ENCODE data around the gene CTDSP2.
A peak's percentile ranks its signal among the peaks of the same experiment; 100 is the strongest.
"Not testable (repeated sequence)": the region's sequence is repeated elsewhere in the genome, so short reads cannot be mapped to it uniquely, and the experiment has no call there.

Gene CTDSP2

DNA sequence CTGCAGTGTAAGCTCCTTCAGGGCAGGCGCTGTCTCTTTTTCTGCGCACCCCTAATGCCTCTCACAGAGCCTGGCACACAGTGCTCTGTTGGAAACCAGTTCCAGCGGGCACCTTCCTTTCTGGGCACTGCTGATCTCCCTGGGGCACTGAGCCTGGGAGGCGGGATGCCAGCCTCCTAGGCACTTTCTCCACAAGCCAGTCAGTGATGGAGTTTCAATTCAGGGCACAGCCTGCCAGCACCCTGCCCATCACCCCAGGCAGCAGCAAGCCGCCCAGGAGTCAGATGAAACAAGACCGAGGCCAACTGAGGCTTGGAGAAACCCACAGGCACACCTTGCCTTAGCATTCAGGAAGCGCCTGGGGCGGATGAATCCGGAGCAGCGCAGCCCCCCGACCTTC, 5.7 kb upstream of the CTDSP2 start:
- H3K4me3 ChIP-seq (ENCODE audit: low read length) = no peak overlapping the region
- TF ChIP-seq, protein P1, sequence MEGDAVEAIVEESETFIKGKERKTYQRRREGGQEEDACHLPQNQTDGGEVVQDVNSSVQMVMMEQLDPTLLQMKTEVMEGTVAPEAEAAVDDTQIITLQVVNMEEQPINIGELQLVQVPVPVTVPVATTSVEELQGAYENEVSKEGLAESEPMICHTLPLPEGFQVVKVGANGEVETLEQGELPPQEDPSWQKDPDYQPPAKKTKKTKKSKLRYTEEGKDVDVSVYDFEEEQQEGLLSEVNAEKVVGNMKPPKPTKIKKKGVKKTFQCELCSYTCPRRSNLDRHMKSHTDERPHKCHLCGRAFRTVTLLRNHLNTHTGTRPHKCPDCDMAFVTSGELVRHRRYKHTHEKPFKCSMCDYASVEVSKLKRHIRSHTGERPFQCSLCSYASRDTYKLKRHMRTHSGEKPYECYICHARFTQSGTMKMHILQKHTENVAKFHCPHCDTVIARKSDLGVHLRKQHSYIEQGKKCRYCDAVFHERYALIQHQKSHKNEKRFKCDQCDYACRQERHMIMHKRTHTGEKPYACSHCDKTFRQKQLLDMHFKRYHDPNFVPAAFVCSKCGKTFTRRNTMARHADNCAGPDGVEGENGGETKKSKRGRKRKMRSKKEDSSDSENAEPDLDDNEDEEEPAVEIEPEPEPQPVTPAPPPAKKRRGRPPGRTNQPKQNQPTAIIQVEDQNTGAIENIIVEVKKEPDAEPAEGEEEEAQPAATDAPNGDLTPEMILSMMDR (IDR thresholded peaks at IDR 0.05; ENCODE audit: insufficient read depth, low read depth, low read length, missing control alignments) = no peak
- DNase-seq (ENCODE audit: low read depth) = no peak

DNA sequence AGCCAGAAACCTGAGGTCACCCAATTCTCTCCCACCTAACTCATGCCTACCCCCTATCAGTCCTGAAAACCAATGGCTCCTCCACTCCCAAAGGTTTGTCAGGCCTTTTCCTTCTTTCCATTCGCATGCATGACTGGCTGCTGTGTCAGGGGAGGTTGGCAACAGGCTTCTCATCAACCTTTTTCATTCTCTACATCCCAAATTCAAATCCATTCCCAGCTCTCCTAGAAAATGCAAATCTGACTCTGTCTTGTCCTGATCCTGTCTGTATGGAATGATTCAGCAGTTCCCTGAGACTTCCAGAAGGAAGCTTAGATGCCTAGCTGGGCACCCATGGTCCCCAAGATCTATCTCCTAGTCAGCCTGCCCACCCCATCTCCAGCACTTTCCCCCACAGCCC, 5.0 kb upstream of the CTDSP2 start:
- TF ChIP-seq, protein P1 (IDR thresholded peaks at IDR 0.05; ENCODE audit: insufficient read depth, low read depth, low read length, missing control alignments) = no peak
- H3K4me3 ChIP-seq (ENCODE audit: low read length) = no peak overlapping the region
- DNase-seq (ENCODE audit: low read depth) = no peak

DNA sequence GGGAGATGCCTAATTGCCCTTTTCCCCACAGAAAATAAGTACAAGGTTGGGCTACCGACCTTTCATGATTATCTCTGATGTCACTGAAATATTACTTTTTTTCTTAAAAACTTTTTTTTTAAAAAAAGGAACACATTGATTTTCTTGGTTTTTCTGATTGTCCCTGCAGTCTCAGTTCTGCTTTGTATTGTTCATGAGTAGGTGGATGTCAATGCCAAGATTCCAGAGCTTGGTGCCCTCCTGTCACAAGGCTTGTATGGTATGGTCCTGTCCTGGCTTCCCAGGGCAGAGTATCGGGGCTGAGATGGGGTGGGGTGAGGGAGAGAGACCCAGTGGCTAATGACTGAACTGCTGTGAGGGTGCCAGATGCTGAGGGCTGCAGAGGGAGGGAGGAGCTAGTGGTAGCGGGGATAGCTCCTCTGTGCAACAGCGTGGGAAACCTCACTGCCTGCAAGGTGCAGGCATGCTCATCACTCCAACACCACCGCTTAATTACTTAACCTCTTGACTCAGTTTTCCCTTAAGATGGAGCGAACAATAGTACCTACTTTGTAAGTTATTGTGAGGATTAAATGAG, 4.4 kb upstream of the CTDSP2 start:
- TF ChIP-seq, protein P1 (IDR thresholded peaks at IDR 0.05; ENCODE audit: insufficient read depth, low read depth, low read length, missing control alignments) = no peak
- H3K4me3 ChIP-seq (ENCODE audit: low read length) = no peak overlapping the region
- DNase-seq (ENCODE audit: low read depth) = no peak

DNA sequence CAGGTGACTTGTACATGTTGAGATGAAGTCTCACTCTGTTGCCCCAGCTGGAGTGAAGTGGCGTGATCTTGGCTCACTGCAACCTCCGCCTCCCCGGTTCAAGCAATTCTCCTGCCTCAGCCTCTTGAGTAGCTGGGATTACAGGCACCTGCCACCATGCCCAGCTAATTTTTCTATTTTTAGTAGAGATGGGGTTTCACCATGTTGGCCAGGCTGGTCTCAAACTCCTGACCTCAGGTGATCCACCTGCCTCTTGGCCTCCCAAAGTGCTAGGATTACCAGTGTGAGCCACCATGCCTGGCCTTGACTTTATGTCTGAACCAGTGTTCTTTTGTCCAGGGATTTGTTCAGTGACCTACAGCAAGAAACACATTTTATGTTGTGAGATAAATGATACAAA, 2.9 kb upstream of the CTDSP2 start:
- DNase-seq (ENCODE audit: low read depth); H3K4me3 ChIP-seq (ENCODE audit: low read length): not testable (repeated sequence)

DNA sequence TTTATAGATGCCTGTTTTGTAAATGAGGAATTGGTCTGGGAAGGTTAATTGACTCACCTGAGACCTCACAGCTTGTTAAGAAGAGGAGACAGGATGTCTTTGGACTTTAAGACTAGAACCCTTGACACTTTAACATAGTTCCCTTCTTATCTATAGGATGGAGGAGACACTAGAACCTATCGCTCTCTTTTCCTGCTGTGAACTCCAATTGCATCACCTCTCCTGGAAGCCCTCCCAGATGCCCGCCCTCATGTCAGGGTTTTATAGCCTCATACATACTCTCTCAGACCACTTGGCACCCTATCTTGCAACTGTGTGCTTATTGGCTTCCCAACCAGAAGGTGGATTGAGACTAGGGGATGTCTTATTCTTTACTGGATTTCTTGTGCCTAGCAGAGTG, 2.5 kb upstream of the CTDSP2 start:
- TF ChIP-seq, protein P1 (IDR thresholded peaks at IDR 0.05; ENCODE audit: insufficient read depth, low read depth, low read length, missing control alignments) = no peak
- no peak for DNase-seq (ENCODE audit: low read depth)
- no peak overlapping the region for H3K4me3 ChIP-seq (ENCODE audit: low read length)

DNA sequence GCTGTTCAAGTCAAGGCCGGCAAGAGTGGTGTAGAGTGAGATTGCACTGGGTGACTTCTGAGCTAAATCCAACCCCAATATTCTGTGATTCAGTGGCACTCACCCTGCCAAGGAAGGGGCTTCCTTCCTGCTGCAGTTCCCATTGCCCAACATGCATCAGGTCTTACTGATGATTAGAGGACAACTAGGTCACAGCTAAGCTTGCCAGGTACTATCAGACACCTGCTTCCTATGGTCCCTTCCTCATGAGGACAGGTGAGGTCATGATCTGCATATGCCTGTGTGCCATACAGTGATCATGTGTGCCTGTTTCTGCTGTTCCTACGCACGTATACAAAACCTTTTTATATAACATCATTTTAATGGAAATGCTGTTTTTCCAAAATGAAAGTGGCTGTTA, 1.7 kb upstream of the CTDSP2 start:
- TF ChIP-seq, protein P1 (IDR thresholded peaks at IDR 0.05; ENCODE audit: insufficient read depth, low read depth, low read length, missing control alignments) = no peak
- no peak for DNase-seq (ENCODE audit: low read depth)
- H3K4me3 ChIP-seq (ENCODE audit: low read length) = no peak overlapping the region

DNA sequence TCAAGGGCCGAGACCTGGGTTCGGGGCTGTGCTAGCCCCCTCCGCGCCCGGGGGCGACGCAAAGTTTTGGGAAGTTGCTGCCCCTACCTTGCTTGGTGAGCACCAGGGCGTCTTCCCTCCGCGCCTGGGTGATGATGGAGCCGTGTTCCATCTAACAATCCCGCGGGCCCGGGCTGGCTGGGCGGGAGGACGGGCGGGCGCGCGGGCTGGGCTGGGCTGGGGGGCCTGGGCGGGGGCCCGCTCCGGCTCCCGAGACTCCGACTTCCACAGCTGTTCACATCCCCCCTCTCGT, 298 bp downstream of the CTDSP2 start:
- TF ChIP-seq, protein P1 (IDR thresholded peaks at IDR 0.05; ENCODE audit: insufficient read depth, low read depth, low read length, missing control alignments) = no peak
- peak overlapping the region; percentile 91 for H3K4me3 ChIP-seq (ENCODE audit: low read length)
- peak; percentile 55 for DNase-seq (ENCODE audit: low read depth)
